H1 (cell line): Measurements from ENCODE around the gene NEK4. TPM values are rescaled to one million over a fixed set of nuclear protein-coding genes. Genes with fewer than 3 reads are reported as not detected.

Experiments
- CHD7 ChIP-seq: fragments of 300-600 bp; sonication (generic); IDR thresholded peaks from 2 replicates; pipeline ENCODE4 v1.7.1; 2012; ENCODE audit warnings: low read length, moderate library complexity, mild to moderate bottlenecking, inconsistent platforms; ENCODE audit not compliant: insufficient replicate concordance
- HDAC6 ChIP-seq: IDR thresholded peaks from one replicate; pipeline ENCODE4 v1.7.1; 2012; ENCODE audit warnings: low read depth, mild to moderate bottlenecking, inconsistent platforms, low read length, moderate library complexity
- SAP30 ChIP-seq: fragments of 300-600 bp; sonication (generic); IDR thresholded peaks from 2 replicates; pipeline ENCODE4 v1.7.1; 2012; ENCODE audit warnings: low read length, moderate library complexity, mild to moderate bottlenecking, inconsistent platforms; ENCODE audit not compliant: insufficient read depth, insufficient replicate concordance
- ZNF274 ChIP-seq: IDR thresholded peaks from 2 replicates; pipeline ENCODE4 v1.7.0; 2012; ENCODE audit warnings: low read length, borderline replicate concordance; ENCODE audit errors: extremely low read depth
- polyA plus RNA-seq, 7 experiments: library from polyadenylated mRNA; depleted of rRNA in 3 of 7; stranded (reverse) in 5 of 7; unstranded in 2 of 7; fragments of >200 nt in 5 of 7; fragments of 200-250 nt in 2 of 7; gene quantifications; 1 replicate in 5 of 7; 2 replicates in 1 of 7; 4 replicates in 1 of 7; pipeline versions ENCODE4 v1.2.1 to v1.2.3, GENCODE V29; 2011 to 2013; ENCODE audit warnings: missing spikeins in 2 of 7, mixed read lengths in 2 of 7
- total RNA-seq: library from RNA; stranded (reverse); fragmentation: NEBNext Ultra II Directional; extraction: Animal tissue kit (Norgen Biotek cat#: 25700); gene quantifications from 2 replicates; pipeline ENCODE4 v1.2.1, GENCODE V29; 2021

NEK4 gene
- total and polyA plus RNA-seq, 2 of the 8 experiments (the other 6 are each of a cell fraction or from before 2014, with no cell fraction given): 7.5 to 40.0 TPM

- TF ChIP-seq CHD7: no peak
- no peak for TF ChIP-seq ZNF274
- no peak for TF ChIP-seq HDAC6
- no peak for TF ChIP-seq SAP30
Measured at GRCh38 chr3:52787246-52787645, 16.5 kb upstream of the NEK4 start (continued).
